Vagina (tissue), 2 donors: ENCODE measurements around the gene LPO.

Source experiments
- POLR2A ChIP-seq, 2 donors: fragments of 450-650 bp; IDR thresholded peaks; one replicate each; pipeline ENCODE4 v1.6.1; 2017; ENCODE audit warnings: antibody characterized with exemption in 2 of 2, mild to moderate bottlenecking in 2 of 2, moderate library complexity in 2 of 2
- TF ChIP-seq, protein P1 (sequence below), 3 experiments: fragments of 450-650 bp in 2 of 3; fragments of 200-600 bp in 1 of 3; sonication (generic) in 1 of 3; IDR thresholded peaks; one replicate each; pipeline ENCODE4 v1.5.1; 2017 to 2019; ENCODE audit warnings: antibody characterized with exemption in 3 of 3, mild to moderate bottlenecking in 2 of 3, moderate library complexity in 2 of 3

DNA sequence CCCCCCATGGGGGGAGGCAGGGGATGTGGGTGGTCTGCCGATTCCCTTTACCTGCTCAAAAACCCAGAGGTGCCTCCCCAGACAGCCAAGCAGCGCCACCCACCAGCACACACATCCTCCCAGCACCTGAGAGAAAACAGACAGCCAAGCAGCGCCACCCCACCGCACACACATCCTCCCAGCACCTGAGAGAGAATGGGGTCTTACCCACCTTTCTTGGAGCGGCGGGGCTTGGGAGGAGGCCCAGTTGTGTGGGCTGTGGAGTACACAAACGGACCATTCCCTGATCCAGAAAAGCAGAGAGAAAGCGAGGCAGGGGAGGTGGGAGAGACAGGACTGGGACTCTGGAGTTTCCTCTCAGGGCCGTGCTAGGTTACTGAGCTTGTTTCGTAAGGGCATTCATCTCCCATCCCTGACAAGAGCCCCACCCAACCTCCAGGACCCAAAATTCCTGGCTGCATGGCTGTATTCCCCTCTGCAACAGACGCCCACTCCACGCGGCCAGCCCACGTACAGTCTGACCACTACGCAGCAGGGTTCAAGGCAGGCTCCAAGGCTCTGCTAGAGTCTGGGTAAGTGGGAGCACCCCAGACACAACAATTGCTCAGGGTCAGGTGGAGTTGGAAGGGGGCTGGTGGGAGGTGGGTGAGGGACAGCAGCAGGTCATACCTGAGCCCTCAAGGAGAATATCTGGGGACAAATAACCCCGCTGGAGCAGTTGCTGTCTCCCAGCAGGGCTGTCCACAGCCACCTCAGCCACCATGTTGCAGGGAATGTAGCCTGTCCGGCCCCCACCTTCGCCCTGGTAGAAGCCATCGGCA is 68.0 kb downstream of the LPO start:
- TF ChIP-seq, protein P1, sequence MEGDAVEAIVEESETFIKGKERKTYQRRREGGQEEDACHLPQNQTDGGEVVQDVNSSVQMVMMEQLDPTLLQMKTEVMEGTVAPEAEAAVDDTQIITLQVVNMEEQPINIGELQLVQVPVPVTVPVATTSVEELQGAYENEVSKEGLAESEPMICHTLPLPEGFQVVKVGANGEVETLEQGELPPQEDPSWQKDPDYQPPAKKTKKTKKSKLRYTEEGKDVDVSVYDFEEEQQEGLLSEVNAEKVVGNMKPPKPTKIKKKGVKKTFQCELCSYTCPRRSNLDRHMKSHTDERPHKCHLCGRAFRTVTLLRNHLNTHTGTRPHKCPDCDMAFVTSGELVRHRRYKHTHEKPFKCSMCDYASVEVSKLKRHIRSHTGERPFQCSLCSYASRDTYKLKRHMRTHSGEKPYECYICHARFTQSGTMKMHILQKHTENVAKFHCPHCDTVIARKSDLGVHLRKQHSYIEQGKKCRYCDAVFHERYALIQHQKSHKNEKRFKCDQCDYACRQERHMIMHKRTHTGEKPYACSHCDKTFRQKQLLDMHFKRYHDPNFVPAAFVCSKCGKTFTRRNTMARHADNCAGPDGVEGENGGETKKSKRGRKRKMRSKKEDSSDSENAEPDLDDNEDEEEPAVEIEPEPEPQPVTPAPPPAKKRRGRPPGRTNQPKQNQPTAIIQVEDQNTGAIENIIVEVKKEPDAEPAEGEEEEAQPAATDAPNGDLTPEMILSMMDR (IDR thresholded peaks at IDR 0.05): no peak
- no peak for TF ChIP-seq POLR2A (IDR thresholded peaks at IDR 0.05)
